ENCODE measurements around the gene ASTN1.

Gene ASTN1

GRCh38 chr1:177033628-177034027 lies 130.9 kb downstream of the ASTN1 start:
- no peak for DNase-seq (ENCODE audit: low spot score)

GRCh38 chr1:177032434-177032833 lies 132.1 kb downstream of the ASTN1 start:
- DNase-seq (ENCODE audit: low spot score), result no peak

GRCh38 chr1:177024623-177025022 lies 139.9 kb downstream of the ASTN1 start:
- no peak for DNase-seq (ENCODE audit: low spot score)

- DNase-seq (ENCODE audit: low spot score), result no peak
These were observed 140.8 kb downstream of the ASTN1 start for GRCh38 chr1:177023726-177024125.

GRCh38 chr1:177023249-177023648 lies 141.3 kb downstream of the ASTN1 start:
- DNase-seq (ENCODE audit: low spot score), result no peak

- no peak for DNase-seq (ENCODE audit: low spot score)
These were observed 142.8 kb downstream of the ASTN1 start for GRCh38 chr1:177021687-177022086.

GRCh38 chr1:177020851-177021589 lies 143.5 kb downstream of the ASTN1 start:
- DNase-seq (ENCODE audit: low spot score), result no peak

GRCh38 chr1:177017287-177017852 lies 147.1 kb downstream of the ASTN1 start:
- DNase-seq (ENCODE audit: low spot score), result no peak

GRCh38 chr1:177014325-177014724 lies 150.2 kb downstream of the ASTN1 start:
- no peak for DNase-seq (ENCODE audit: low spot score)

- no peak for DNase-seq (ENCODE audit: low spot score)
These were observed 152.1 kb downstream of the ASTN1 start for GRCh38 chr1:177012342-177012925.

GRCh38 chr1:177011508-177011907 lies 153.0 kb downstream of the ASTN1 start:
- DNase-seq (ENCODE audit: low spot score), result no peak

GRCh38 chr1:177010211-177010825 lies 154.2 kb downstream of the ASTN1 start:
- no peak for DNase-seq (ENCODE audit: low spot score)

- no peak for DNase-seq (ENCODE audit: low spot score)
These were observed 155.9 kb downstream of the ASTN1 start for GRCh38 chr1:177008653-177009052.

GRCh38 chr1:177007437-177008161 lies 156.9 kb downstream of the ASTN1 start:
- DNase-seq (ENCODE audit: low spot score), result no peak

GRCh38 chr1:177002891-177003290 lies 161.6 kb downstream of the ASTN1 start:
- no peak for DNase-seq (ENCODE audit: low spot score)

GRCh38 chr1:177001556-177001955 lies 163.0 kb downstream of the ASTN1 start:
- no peak for DNase-seq (ENCODE audit: low spot score)

GRCh38 chr1:176998183-176998795 lies 166.2 kb downstream of the ASTN1 start:
- no peak for DNase-seq (ENCODE audit: low spot score)

- no peak for DNase-seq (ENCODE audit: low spot score)
These were observed 167.9 kb downstream of the ASTN1 start for GRCh38 chr1:176996456-176997090.

- no peak for DNase-seq (ENCODE audit: low spot score)
These were observed 169.4 kb downstream of the ASTN1 start for GRCh38 chr1:176994931-176995596.

- DNase-seq (ENCODE audit: low spot score), result no peak
These were observed 170.9 kb downstream of the ASTN1 start for GRCh38 chr1:176993587-176993986.

- DNase-seq (ENCODE audit: low spot score), result no peak
These were observed 174.8 kb downstream of the ASTN1 start for GRCh38 chr1:176989754-176990153.

Measured in GM03348 (cell line).